ENCODE measurements around the gene FAM3B. TPM values are rescaled to one million over a fixed set of nuclear protein-coding genes. Genes with fewer than 3 reads are reported as not detected.

The FAM3B gene
- total and polyA plus RNA-seq, 9 donors = 0.16 to 0.80 (median 0.30) TPM; not detected in 1

DNA sequence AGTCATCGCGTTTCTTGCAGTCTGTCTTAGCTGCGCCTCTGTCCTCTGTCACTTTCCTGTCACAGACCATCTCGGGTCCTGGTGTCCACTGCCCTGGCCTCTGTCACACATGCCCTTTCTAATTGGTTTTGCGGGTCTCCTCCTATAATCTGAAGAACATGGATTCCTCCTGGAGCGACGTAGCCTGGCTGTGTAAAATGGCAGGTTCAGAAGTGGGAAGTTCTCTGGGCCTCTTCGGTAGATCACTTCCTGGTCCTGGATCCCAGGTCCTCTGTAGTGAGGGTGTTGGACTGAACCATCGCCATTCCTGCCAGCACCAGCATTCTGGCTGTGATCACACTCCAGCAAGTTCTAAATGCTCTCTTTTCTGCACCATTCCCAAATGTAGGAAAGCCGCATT, 857 bp downstream of the FAM3B start:
- H3K4me3 ChIP-seq (ENCODE audit: low read length) = no peak overlapping the region
- peaks cover 7% of the 10 kb centered on the region for H3K4me1 ChIP-seq (ENCODE audit: control insufficient read depth, insufficient read depth, low read length)
- H3K27ac ChIP-seq (ENCODE audit: low read length) = no peak overlapping the region
- H3K27me3 ChIP-seq (ENCODE audit: control insufficient read depth, insufficient read depth, low read length) = peaks cover 35% of the 10 kb centered on the region
- H3K9me3 ChIP-seq (replicated peaks; ENCODE audit: control insufficient read depth, low read depth, low read length) = no peaks in the 10 kb centered on the region
- no peaks in the 10 kb centered on the region for H3K36me3 ChIP-seq (ENCODE audit: control insufficient read depth, insufficient read depth, low read length)
- 52% methylated on average over 7 of the region's 10 CpGs for WGBS (ENCODE audit: insufficient coverage)
- DNase-seq = no peak

DNA sequence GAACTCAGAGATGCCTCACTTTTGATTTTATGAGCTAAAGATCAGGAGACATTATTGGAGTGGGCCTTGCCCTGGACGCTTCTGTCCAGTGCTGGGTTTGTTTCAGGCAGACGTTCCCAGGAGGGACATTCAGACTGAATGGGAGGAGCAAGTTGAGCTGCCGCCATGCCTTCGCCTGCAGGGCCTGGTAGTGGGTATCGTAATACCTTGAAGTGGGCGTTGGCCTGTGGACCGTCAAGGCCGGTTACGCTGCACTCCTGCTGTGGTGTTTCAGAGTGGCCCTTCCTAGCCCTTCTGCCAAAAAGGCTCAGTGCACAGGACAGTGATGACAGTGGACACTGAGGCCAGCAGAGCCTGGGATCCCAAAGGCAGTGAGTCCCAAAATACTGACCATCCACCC, 1.6 kb downstream of the FAM3B start:
- H3K4me1 ChIP-seq (ENCODE audit: control insufficient read depth, insufficient read depth, low read length) = peaks cover 7% of the 10 kb centered on the region
- H3K27me3 ChIP-seq (ENCODE audit: control insufficient read depth, insufficient read depth, low read length) = peaks cover 35% of the 10 kb centered on the region
- no peak for DNase-seq
- H3K27ac ChIP-seq (ENCODE audit: low read length) = no peak overlapping the region
- 79% methylated on average over 9 of the region's 9 CpGs for WGBS (ENCODE audit: insufficient coverage)
- no peaks in the 10 kb centered on the region for H3K36me3 ChIP-seq (ENCODE audit: control insufficient read depth, insufficient read depth, low read length)
- H3K9me3 ChIP-seq (replicated peaks; ENCODE audit: control insufficient read depth, low read depth, low read length) = no peaks in the 10 kb centered on the region
- H3K4me3 ChIP-seq (ENCODE audit: low read length) = no peak overlapping the region

GRCh38 chr21:41319273-41319672, 2.7 kb downstream of the FAM3B start:
- no peaks in the 10 kb centered on the region for H3K36me3 ChIP-seq (ENCODE audit: control insufficient read depth, insufficient read depth, low read length)
- no peak for DNase-seq
- no peak overlapping the region for H3K27ac ChIP-seq (ENCODE audit: low read length)
- 76% methylated on average over 4 of the region's 7 CpGs for WGBS (ENCODE audit: insufficient coverage)
- H3K4me1 ChIP-seq (ENCODE audit: control insufficient read depth, insufficient read depth, low read length) = peaks cover 7% of the 10 kb centered on the region
- H3K9me3 ChIP-seq (replicated peaks; ENCODE audit: control insufficient read depth, low read depth, low read length) = no peaks in the 10 kb centered on the region
- no peak overlapping the region for H3K4me3 ChIP-seq (ENCODE audit: low read length)
- H3K27me3 ChIP-seq (ENCODE audit: control insufficient read depth, insufficient read depth, low read length) = peaks cover 37% of the 10 kb centered on the region

GRCh38 chr21:41321211-41321907, 4.8 kb downstream of the FAM3B start:
- H3K27me3 ChIP-seq (ENCODE audit: control insufficient read depth, insufficient read depth, low read length) = peaks cover 26% of the 10 kb centered on the region
- DNase-seq = no peak
- H3K27ac ChIP-seq (ENCODE audit: low read length) = no peak overlapping the region
- H3K36me3 ChIP-seq (ENCODE audit: control insufficient read depth, insufficient read depth, low read length) = no peaks in the 10 kb centered on the region
- 89% methylated on average over 6 of the region's 20 CpGs for WGBS (ENCODE audit: insufficient coverage)
- H3K4me1 ChIP-seq (ENCODE audit: control insufficient read depth, insufficient read depth, low read length) = peaks cover 3% of the 10 kb centered on the region
- no peak overlapping the region for H3K4me3 ChIP-seq (ENCODE audit: low read length)
- H3K9me3 ChIP-seq (replicated peaks; ENCODE audit: control insufficient read depth, low read depth, low read length) = no peaks in the 10 kb centered on the region

- 91% methylated on average over 6 of the region's 7 CpGs for WGBS (ENCODE audit: insufficient coverage)
- peaks cover 21% of the 10 kb centered on the region for H3K27me3 ChIP-seq (ENCODE audit: control insufficient read depth, insufficient read depth, low read length)
Measured at GRCh38 chr21:41321908-41322495, 5.4 kb downstream of the FAM3B start.

DNA sequence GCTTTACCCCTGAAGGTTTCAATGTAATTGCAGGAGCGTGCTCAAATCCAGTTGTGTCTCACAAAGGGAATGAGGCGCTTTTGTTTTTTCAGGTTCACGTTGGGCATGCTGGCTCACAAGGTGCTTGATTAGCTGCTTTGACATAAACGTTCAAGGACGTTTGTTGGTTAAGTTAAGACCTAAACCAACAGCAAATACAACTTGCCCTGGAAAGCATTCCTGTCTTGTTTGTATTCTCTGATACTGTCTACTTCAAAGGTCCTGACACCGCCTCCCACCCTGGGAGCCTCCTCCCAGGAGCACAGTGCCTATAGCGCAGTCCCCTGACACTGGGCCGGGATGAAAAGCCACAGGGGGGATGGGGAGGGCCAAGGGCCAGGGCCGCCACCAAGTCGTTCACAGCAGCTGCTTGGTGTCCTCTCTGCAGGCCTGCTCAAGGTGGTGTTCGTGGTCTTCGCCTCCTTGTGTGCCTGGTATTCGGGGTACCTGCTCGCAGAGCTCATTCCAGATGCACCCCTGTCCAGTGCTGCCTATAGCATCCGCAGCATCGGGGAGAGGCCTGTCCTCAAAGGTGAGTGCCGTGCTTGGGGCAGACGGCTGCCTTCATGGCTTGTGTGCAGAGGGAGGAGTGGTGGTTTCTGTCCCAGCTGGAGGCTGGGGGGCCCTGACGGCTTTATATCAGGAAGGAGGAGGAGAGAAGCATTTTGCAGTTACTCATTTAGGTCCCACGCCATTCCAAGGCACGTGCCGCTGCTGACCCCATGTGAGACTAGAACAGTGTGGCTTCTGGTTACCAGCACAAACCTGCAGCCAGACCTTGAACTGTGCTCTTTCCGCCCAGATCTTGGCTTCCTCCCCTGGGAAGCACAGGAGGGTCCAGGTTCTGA, 6.1 kb downstream of the FAM3B start:
- no peaks in the 10 kb centered on the region for H3K36me3 ChIP-seq (ENCODE audit: control insufficient read depth, insufficient read depth, low read length)
- no peak overlapping the region for H3K4me3 ChIP-seq (ENCODE audit: low read length)
- H3K27me3 ChIP-seq (ENCODE audit: control insufficient read depth, insufficient read depth, low read length) = peaks cover 14% of the 10 kb centered on the region
- no peak overlapping the region for H3K27ac ChIP-seq (ENCODE audit: low read length)
- 73% methylated on average over 23 of the region's 23 CpGs for WGBS (ENCODE audit: insufficient coverage)
- no peaks in the 10 kb centered on the region for H3K9me3 ChIP-seq (replicated peaks; ENCODE audit: control insufficient read depth, low read depth, low read length)
- no peaks in the 10 kb centered on the region for H3K4me1 ChIP-seq (ENCODE audit: control insufficient read depth, insufficient read depth, low read length)
- DNase-seq = no peak

More at GRCh38 chr21:41321908-41322495, 5.4 kb downstream of the FAM3B start:
- H3K9me3 ChIP-seq (replicated peaks; ENCODE audit: control insufficient read depth, low read depth, low read length) = no peaks in the 10 kb centered on the region
- H3K4me3 ChIP-seq (ENCODE audit: low read length) = no peak overlapping the region
- H3K4me1 ChIP-seq (ENCODE audit: control insufficient read depth, insufficient read depth, low read length) = no peaks in the 10 kb centered on the region
- H3K36me3 ChIP-seq (ENCODE audit: control insufficient read depth, insufficient read depth, low read length) = no peaks in the 10 kb centered on the region
- no peak for DNase-seq
- H3K27ac ChIP-seq (ENCODE audit: low read length) = no peak overlapping the region

GRCh38 chr21:41325138-41325912, 8.7 kb downstream of the FAM3B start:
- H3K9me3 ChIP-seq (replicated peaks; ENCODE audit: control insufficient read depth, low read depth, low read length) = no peaks in the 10 kb centered on the region
- H3K27ac ChIP-seq (ENCODE audit: low read length) = no peak overlapping the region
- WGBS (ENCODE audit: insufficient coverage) = 40% methylated on average over 2 of the region's 7 CpGs
- no peak overlapping the region for H3K4me3 ChIP-seq (ENCODE audit: low read length)
- peaks cover 10% of the 10 kb centered on the region for H3K27me3 ChIP-seq (ENCODE audit: control insufficient read depth, insufficient read depth, low read length)
- H3K36me3 ChIP-seq (ENCODE audit: control insufficient read depth, insufficient read depth, low read length) = no peaks in the 10 kb centered on the region
- no peaks in the 10 kb centered on the region for H3K4me1 ChIP-seq (ENCODE audit: control insufficient read depth, insufficient read depth, low read length)
- peak; percentile 54 for DNase-seq

DNA sequence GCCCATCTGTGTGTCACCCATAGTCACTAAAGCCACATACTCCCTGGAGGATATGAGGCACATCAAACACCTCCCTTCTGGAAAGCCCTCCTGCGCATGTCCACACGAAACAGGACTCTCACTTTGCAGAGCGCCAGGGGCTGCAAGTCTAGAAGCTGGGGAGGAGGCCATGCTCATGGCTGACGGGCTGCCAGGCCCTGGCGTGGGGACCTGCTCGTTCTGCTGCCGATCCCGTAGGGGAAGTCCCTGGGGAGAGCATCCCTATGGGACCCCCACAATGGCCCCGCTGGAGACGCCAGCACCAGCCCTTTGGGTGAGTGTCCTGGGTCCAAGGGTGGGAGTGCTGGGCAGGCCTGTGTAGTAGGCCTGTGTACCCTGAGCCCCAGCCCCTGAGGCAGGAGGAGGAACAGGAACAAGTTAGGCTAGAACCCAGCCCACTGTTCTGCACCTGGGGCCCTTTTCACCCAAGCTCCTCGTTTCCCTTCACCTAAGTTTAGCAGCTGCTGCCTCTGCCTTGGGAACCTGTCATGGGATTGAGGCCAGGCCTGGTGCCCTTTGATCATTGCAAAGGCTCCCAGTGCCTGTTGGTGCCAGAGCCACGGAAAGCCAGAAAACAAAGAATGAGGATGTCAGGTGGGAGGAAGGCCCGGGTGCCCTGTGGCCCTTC, 9.9 kb downstream of the FAM3B start:
- no peak overlapping the region for H3K27ac ChIP-seq (ENCODE audit: low read length)
- H3K9me3 ChIP-seq (replicated peaks; ENCODE audit: control insufficient read depth, low read depth, low read length) = no peaks in the 10 kb centered on the region
- H3K36me3 ChIP-seq (ENCODE audit: control insufficient read depth, insufficient read depth, low read length) = no peaks in the 10 kb centered on the region
- peaks cover 7% of the 10 kb centered on the region for H3K27me3 ChIP-seq (ENCODE audit: control insufficient read depth, insufficient read depth, low read length)
- 81% methylated on average over 11 of the region's 13 CpGs for WGBS (ENCODE audit: insufficient coverage)
- DNase-seq = no peak
- H3K4me3 ChIP-seq (ENCODE audit: low read length) = no peak overlapping the region
- H3K4me1 ChIP-seq (ENCODE audit: control insufficient read depth, insufficient read depth, low read length) = no peaks in the 10 kb centered on the region

DNA sequence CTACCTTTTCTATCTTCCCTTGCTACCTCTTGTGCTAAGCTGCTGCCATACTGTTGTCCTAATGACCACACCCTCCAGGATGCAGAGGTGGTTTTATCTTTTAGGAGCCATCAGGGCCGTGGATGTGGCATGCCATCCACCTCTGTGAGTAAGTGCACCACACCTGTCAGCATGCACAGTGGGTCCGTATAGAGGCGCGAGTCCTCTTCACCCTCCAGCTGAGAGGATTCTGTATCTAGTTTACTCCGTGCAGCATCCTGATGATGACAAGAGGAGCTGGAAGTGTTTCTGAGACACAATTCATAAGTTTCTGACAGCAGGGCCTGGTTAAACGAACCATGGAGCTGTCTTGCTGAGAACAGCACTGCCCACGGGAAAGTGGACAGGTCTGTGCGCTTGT, 11.2 kb downstream of the FAM3B start:
- peaks cover 2% of the 10 kb centered on the region for H3K27me3 ChIP-seq (ENCODE audit: control insufficient read depth, insufficient read depth, low read length)
- H3K9me3 ChIP-seq (replicated peaks; ENCODE audit: control insufficient read depth, low read depth, low read length) = no peaks in the 10 kb centered on the region
- no peak overlapping the region for H3K27ac ChIP-seq (ENCODE audit: low read length)
- no peaks in the 10 kb centered on the region for H3K36me3 ChIP-seq (ENCODE audit: control insufficient read depth, insufficient read depth, low read length)
- WGBS (ENCODE audit: insufficient coverage) = 88% methylated on average over 7 of the region's 8 CpGs
- DNase-seq = no peak
- no peak overlapping the region for H3K4me3 ChIP-seq (ENCODE audit: low read length)
- no peaks in the 10 kb centered on the region for H3K4me1 ChIP-seq (ENCODE audit: control insufficient read depth, insufficient read depth, low read length)
